22Rv1 (cell line): ENCODE measurements around the gene PINK1.

Source experiments
- H3K27ac ChIP-seq: fragments of 450-650 bp; 2 replicates; pipeline ENCODE4 v1.5.1; 2017
- CTCF ChIP-seq: fragments of 450-650 bp; IDR thresholded peaks from 2 replicates; pipeline ENCODE4 v1.5.1; 2017; ENCODE audit warnings: mild to moderate bottlenecking
- ZFX ChIP-seq: fragments of 450-650 bp; IDR thresholded peaks from 2 replicates; pipeline ENCODE4 v1.6.1; 2017; ENCODE audit warnings: antibody characterized with exemption, borderline replicate concordance

Gene PINK1

DNA sequence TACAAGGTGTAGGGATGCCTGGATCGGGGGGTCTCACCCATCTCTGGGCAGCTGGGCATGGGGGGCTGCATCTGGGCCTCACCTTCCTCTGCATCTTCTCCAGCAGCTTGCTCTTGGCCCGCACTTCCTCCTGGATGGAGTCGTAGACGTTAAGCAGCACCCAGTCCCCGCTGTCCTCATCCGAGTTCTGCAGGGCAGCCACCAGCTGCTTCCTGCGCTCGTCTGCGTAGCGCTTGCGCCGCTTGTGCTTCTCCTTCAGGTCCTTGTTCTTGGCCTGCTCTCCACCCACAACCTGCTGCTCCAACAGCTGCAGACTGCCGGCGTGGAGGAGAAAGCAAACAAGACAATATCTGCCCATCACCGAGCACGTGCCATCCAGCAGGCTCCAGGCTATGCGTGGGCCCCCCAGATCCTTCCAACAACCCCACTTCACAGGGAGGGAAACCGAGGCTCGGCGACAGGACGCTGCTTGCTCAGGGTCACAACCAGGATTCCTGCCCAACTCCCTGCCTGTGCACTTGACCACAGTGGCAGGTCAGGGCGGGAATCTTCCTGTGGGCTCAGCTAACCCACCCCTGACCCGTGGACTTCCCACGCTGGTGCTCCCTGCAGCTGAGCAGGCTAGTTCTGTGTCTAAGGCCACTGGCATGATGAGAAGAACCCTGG, 49.4 kb downstream of the PINK1 start:
- no peak for TF ChIP-seq CTCF
- TF ChIP-seq ZFX: no peak

DNA sequence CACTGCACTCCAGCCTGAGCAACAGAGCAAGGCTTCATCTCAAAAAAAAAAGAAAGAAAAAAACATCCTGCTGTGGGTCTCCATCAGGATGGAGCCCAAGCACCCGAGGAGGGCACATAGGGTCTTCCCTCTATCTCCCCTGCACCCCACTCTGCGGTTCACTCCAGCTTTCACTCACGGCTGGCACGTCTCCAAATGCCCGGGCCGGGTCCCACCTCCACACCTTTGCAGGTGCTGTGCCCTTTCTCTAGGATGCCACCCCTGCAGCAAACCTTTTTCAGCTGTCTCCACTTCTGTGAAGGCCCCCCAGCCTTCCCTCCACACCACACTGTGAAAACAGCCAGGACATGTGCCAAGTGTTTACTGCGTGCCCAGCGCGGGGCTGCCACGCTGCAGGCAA, 50.4 kb downstream of the PINK1 start:
- no peak for TF ChIP-seq CTCF
- no peak for TF ChIP-seq ZFX
- H3K27ac ChIP-seq: no peak overlapping the region

More for the DNA sequence above, 49.4 kb downstream of the PINK1 start:
- H3K27ac ChIP-seq: no peak overlapping the region

DNA sequence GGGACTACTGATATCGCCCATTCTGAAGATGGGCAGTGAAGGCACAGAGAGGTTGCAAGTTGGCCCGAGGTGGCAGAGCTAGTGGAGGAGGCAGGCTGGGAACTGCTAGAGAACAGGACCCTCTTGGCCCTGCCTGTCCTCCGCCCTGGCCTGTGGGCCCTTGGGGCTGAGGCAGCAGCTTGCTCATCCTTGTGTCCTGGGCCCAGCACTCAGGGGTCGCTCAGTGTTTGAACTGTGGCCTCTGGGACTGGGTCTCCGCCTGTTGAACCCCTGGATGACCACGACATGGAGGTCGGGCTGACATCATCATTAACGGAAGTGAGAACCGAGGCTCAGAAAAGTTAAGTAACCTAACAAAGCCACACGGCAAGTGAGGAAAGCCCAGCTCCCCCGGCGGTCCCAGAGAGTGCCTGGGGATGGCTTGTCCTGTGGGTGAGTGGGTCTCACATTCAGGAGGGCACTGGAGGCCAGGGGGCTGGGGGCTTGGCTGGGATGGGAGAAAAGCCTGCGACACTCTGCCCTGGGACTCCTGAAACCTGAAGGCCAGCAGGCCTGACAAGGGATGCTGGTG, 50.9 kb downstream of the PINK1 start:
- no peak overlapping the region for H3K27ac ChIP-seq
- TF ChIP-seq CTCF: no peak
- no peak for TF ChIP-seq ZFX

GRCh38 chr1:20684651-20685050, 51.4 kb downstream of the PINK1 start:
- H3K27ac ChIP-seq: no peak overlapping the region
- TF ChIP-seq ZFX (no peak), CTCF (no peak)

GRCh38 chr1:20685099-20685662, 51.9 kb downstream of the PINK1 start:
- no peak for TF ChIP-seq ZFX
- no peak for TF ChIP-seq CTCF
- H3K27ac ChIP-seq: no peak overlapping the region

GRCh38 chr1:20685741-20686140, 52.5 kb downstream of the PINK1 start:
- TF ChIP-seq ZFX: no peak
- TF ChIP-seq CTCF: no peak
- H3K27ac ChIP-seq: no peak overlapping the region
